HCT116 (cell line): ENCODE measurements around the gene AIRE. TPM values are rescaled to one million over a fixed set of nuclear protein-coding genes. Genes with fewer than 3 reads are reported as not detected.

ENCODE experiments used
- ATAC-seq: fragments of 200-7000 bp; cut with Tn5 transposase; 2 replicates; pipeline ENCODE4 v1.9.1; 2020; ENCODE audit warnings: mild to moderate bottlenecking, moderate library complexity
- BruUV-seq: library from RNA; stranded (reverse); fragments of 400-500 nt; replicated peaks from 2 replicates; lab custom pipeline; 2021; lab: Mats Ljungman, UMichigan
- CTCF ChIA-PET: fragments of 300-600 bp; sonication (Branson Sonifier 250); formaldehyde crosslinking; loops from one replicate; lab custom pipeline; 2021; ENCODE audit warnings: antibody characterized with exemption; lab: Charles Lee
- POLR2A ChIA-PET: fragments of 300-600, 350-600 bp; sonication (Branson Sonifier 250); formaldehyde crosslinking; loops from one replicate; lab custom pipeline; 2021; ENCODE audit warnings: antibody characterized with exemption; lab: Charles Lee
- RAD21 ChIA-PET, 2 experiments: fragments of 300-600 bp; sonication (Branson Sonifier 250); formaldehyde crosslinking; loops; one replicate each; lab custom pipeline; 2023; ENCODE audit warnings: low total read pairs in 2 of 2; ENCODE audit not compliant: uncharacterized antibody in 2 of 2, unreplicated experiment in 2 of 2, low non-redundant PET in 1 of 2; lab: Charles Lee
- DNase-seq: peaks from one replicate; pipeline ENCODE4 v3.0.0-alpha.2; 2010; ENCODE audit warnings: low read depth, low spot score
- H2AFZ ChIP-seq: fragments of 200-600 bp; shearing (Covaris generic), sonication (generic); 2 replicates; pipeline ENCODE4 v1.6.1; 2017; ENCODE audit warnings: low read depth, mixed run types, mixed read lengths, antibody characterized with exemption, low read length; ENCODE audit not compliant: poor library complexity, severe bottlenecking
- H3K27ac ChIP-seq: 2 replicates; pipeline ENCODE4 v1.5.1; 2012; ENCODE audit warnings: low read depth, low read length
- H3K27me3 ChIP-seq: fragments of 200-600 bp; sonication (generic); 2 replicates; pipeline ENCODE4 v1.6.1; 2016; ENCODE audit warnings: mixed run types, low read length, mixed read lengths; ENCODE audit not compliant: insufficient read depth
- H3K36me3 ChIP-seq, 2 experiments: fragments of 200-500 bp in 1 of 2; fragments of 200-600 bp in 1 of 2; sonication (Bioruptor generic) in 1 of 2; sonication (generic) in 1 of 2; 2 replicates each; pipeline versions ENCODE4 v1.5.1 to v1.6.1; 2014 to 2016; ENCODE audit warnings: low read length in 2 of 2, inconsistent platforms in 1 of 2, mixed read lengths in 1 of 2, mixed run types in 1 of 2; ENCODE audit not compliant: insufficient read depth in 2 of 2, control insufficient read depth in 1 of 2
- H3K4me1 ChIP-seq, 2 experiments: fragments of 200-600 bp in 1 of 2; sonication (generic) in 1 of 2; 2 replicates each; pipeline versions ENCODE4 v1.5.1 to v1.6.1; 2012 to 2017; ENCODE audit warnings: low read length in 2 of 2, inconsistent platforms in 1 of 2, mild to moderate bottlenecking in 1 of 2, mixed read lengths in 1 of 2, mixed run types in 1 of 2, moderate library complexity in 1 of 2; ENCODE audit not compliant: insufficient read depth in 2 of 2, control insufficient read depth in 1 of 2
- H3K4me2 ChIP-seq: fragments of 200-600 bp; sonication (generic); 2 replicates; pipeline ENCODE4 v1.6.1; 2017; ENCODE audit warnings: mixed run types, low read length, mixed read lengths
- H3K4me3 ChIP-seq, 2 experiments: fragments of 200-600 bp in 1 of 2; sonication (generic) in 1 of 2; replicated peaks in 1 of 2; 2 replicates each; pipeline ENCODE4 v1.5.1; 2011 to 2016; ENCODE audit warnings: low read length in 2 of 2, control low read depth in 1 of 2, low read depth in 1 of 2, mild to moderate bottlenecking in 1 of 2, mixed read lengths in 1 of 2, mixed run types in 1 of 2
- H3K79me2 ChIP-seq: fragments of 200-600 bp; sonication (generic); 2 replicates; pipeline ENCODE4 v1.6.1; 2017; ENCODE audit warnings: mild to moderate bottlenecking, mixed run types, low read length, moderate library complexity, mixed read lengths; ENCODE audit not compliant: insufficient read depth
- H3K9ac ChIP-seq: fragments of 200-600 bp; sonication (generic); 2 replicates; pipeline ENCODE4 v1.6.1; 2016; ENCODE audit warnings: low read length, mixed read lengths
- H3K9me2 ChIP-seq: fragments of 200-600 bp; sonication (generic), shearing (Covaris generic); 2 replicates; pipeline ENCODE4 v1.6.1; 2017; ENCODE audit warnings: mixed run types, mild to moderate bottlenecking, moderate library complexity; ENCODE audit not compliant: insufficient read depth
- H3K9me3 ChIP-seq, 2 experiments: fragments of 200-500 bp in 1 of 2; fragments of 200-600 bp in 1 of 2; sonication (Bioruptor generic) in 1 of 2; sonication (generic) in 1 of 2; 2 replicates each; pipeline ENCODE4 v1.6.1; 2014 to 2017; ENCODE audit warnings: low read length in 2 of 2, mixed read lengths in 2 of 2, inconsistent platforms in 1 of 2, low read depth in 1 of 2, mild to moderate bottlenecking in 1 of 2, mixed run types in 1 of 2, moderate library complexity in 1 of 2; ENCODE audit not compliant: control insufficient read depth in 1 of 2, insufficient read depth in 1 of 2
- H4K20me1 ChIP-seq: fragments of 200-600 bp; sonication (generic), shearing (Covaris generic); 2 replicates; pipeline ENCODE4 v1.6.1; 2017; ENCODE audit warnings: mixed run types, mild to moderate bottlenecking, moderate library complexity; ENCODE audit not compliant: insufficient read depth
- CEBPB ChIP-seq: IDR thresholded peaks from 2 replicates; pipeline ENCODE4 v1.6.1; 2012; ENCODE audit warnings: low read depth
- EGR1 ChIP-seq: IDR thresholded peaks from 2 replicates; pipeline ENCODE4 v1.6.1; 2012; ENCODE audit warnings: low read depth
- FOSL1 ChIP-seq: IDR thresholded peaks from 2 replicates; pipeline ENCODE4 v1.6.1; 2012; ENCODE audit warnings: low read depth
- JUND ChIP-seq: IDR thresholded peaks from 2 replicates; pipeline ENCODE4 v1.6.1; 2012
- POLR2AphosphoS5 ChIP-seq: IDR thresholded peaks from 2 replicates; pipeline ENCODE4 v1.6.1; 2011; ENCODE audit warnings: mild to moderate bottlenecking, low read depth, low read length, moderate library complexity
- SRF ChIP-seq: IDR thresholded peaks from 2 replicates; pipeline ENCODE4 v1.6.1; 2012; ENCODE audit warnings: low read depth
- ZNF274 ChIP-seq: fragments of 200-500 bp; sonication (Bioruptor generic); IDR thresholded peaks from 2 replicates; pipeline ENCODE4 v1.6.1; 2014; ENCODE audit warnings: mild to moderate bottlenecking, low read depth, low read length, inconsistent platforms
- intact Hi-C: fragments of 100-400 bp; cut with micrococcal nuclease; formaldehyde crosslinking; loops from 2 replicates; pipeline ENCODE4 v1.10.0; 2022
- total RNA-seq: library from RNA; stranded (reverse); gene quantifications from one replicate; pipeline ENCODE4 v1.2.1, GENCODE V29; 2021; ENCODE audit not compliant: unreplicated experiment
- TF ChIP-seq, protein P1 (sequence below): IDR thresholded peaks from 2 replicates; pipeline ENCODE4 v1.6.1; 2011; ENCODE audit warnings: mild to moderate bottlenecking, low read length, moderate library complexity; ENCODE audit not compliant: insufficient replicate concordance; ENCODE audit errors: extremely low read depth

AIRE gene
- total RNA-seq, 1 experiment from 2014 or later, result not detected

DNA sequence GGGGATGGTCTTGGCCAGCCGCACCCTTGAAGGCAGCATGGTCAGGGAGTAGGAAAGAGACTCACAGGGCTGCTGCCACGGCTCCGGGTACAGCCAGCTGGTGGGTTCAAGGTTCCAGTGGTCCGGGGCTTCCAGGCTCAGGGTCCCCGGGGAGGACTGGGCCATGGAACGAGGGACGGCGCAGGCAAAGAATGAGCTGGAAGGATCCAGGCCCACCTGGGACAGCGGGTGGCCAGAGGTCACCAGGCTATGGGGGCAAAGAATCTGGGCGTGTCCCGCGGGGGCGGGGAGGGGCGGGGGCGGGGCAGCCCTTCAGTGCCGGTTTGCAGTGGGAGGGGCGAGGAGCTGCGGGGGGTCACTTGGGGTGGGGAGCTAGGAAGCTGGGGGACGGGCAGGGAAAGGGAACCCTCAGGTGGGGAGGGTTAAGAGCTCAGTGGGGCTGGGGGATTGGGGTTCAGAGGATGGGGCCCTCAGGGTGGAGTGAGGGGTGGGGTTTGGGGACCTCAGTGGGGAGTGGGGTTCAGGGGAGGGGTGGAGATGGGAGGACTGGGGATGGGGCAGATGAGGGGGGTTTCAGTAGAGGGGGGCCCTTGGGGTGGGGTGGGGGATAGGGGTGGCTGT, 23.9 kb upstream of the AIRE start, which contains the start of gene DNMT3L:
Gene DNMT3L (minus strand): TSS at position 223 of the 621 bp plus-strand sequence. CDS start 638 bp downstream, outside the sequence.
- POLR2A ChIA-PET, result no interaction called here
- H3K4me1 ChIP-seq, result no peaks in the 10 kb centered on the region
- ATAC-seq, result no peak

More for the DNA sequence above, 23.9 kb upstream of the AIRE start, which contains the start of gene DNMT3L:
- no peak for TF ChIP-seq POLR2AphosphoS5
- no peak for TF ChIP-seq JUND
- no peak for TF ChIP-seq FOSL1
- TF ChIP-seq EGR1, result no peak
- no peak for TF ChIP-seq SRF
- TF ChIP-seq CEBPB, result no peak
- TF ChIP-seq ZNF274, result no peak
- TF ChIP-seq, protein P1, sequence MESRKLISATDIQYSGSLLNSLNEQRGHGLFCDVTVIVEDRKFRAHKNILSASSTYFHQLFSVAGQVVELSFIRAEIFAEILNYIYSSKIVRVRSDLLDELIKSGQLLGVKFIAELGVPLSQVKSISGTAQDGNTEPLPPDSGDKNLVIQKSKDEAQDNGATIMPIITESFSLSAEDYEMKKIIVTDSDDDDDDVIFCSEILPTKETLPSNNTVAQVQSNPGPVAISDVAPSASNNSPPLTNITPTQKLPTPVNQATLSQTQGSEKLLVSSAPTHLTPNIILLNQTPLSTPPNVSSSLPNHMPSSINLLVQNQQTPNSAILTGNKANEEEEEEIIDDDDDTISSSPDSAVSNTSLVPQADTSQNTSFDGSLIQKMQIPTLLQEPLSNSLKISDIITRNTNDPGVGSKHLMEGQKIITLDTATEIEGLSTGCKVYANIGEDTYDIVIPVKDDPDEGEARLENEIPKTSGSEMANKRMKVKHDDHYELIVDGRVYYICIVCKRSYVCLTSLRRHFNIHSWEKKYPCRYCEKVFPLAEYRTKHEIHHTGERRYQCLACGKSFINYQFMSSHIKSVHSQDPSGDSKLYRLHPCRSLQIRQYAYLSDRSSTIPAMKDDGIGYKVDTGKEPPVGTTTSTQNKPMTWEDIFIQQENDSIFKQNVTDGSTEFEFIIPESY, result no peak
- H3K27me3 ChIP-seq, result no peaks in the 10 kb centered on the region
- CTCF ChIA-PET, result no interaction called here
- DNase-seq, result no peak
- H3K4me2 ChIP-seq, result no peak within 1 kb of the TSS
- no TSS peak for BruUV-seq
- H3K79me2 ChIP-seq, result no peaks in the 10 kb centered on the region
- no peaks in the 10 kb centered on the region for H3K9me2 ChIP-seq
- no peak within 1 kb of the TSS for H3K27ac ChIP-seq
- RAD21 ChIA-PET, result no interaction called here
- H3K9me3 ChIP-seq, result no peaks in the 10 kb centered on the region
- H2AFZ ChIP-seq, result no peak within 1 kb of the TSS
- no peak within 1 kb of the TSS for H3K4me3 ChIP-seq
- no peaks in the 10 kb centered on the region for H3K36me3 ChIP-seq
- no peak within 1 kb of the TSS for H3K9ac ChIP-seq
- intact Hi-C loops, result no loop called here
- H4K20me1 ChIP-seq, result no peaks in the 10 kb centered on the region
